Activated CD4-positive, alpha-beta T cell treated with anti-CD3 and anti-CD28 coated beads, Interleukin-2, amount 10 ng/mL, durations not matched to agents 7 days and 5 days (primary cell): ENCODE data around the gene MMAB. TPM values are rescaled to one million over a fixed set of nuclear protein-coding genes. Genes with fewer than 3 reads are reported as not detected.

Experiments used
- CTCF ChIA-PET: fragments of 350-600 bp; sonication (Branson Sonifier 250); formaldehyde crosslinking; loops from one replicate; lab custom pipeline; 2021; ENCODE audit warnings: antibody characterized with exemption; lab: Charles Lee
- POLR2A ChIA-PET: fragments of 350-600 bp; sonication (Branson Sonifier 250); formaldehyde crosslinking; loops from one replicate; lab custom pipeline; 2021; ENCODE audit warnings: antibody characterized with exemption; lab: Charles Lee
- DNase-seq: peaks from one replicate; pipeline ENCODE4 v3.0.0-alpha.2; 2020
- H3K27ac Mint-ChIP-seq: one replicate; pipeline ENCODE4 v1.8.0; 2021; ENCODE audit warnings: mild to moderate bottlenecking, moderate library complexity, mixed read lengths
- H3K27me3 Mint-ChIP-seq: one replicate; pipeline ENCODE4 v1.8.0; 2021; ENCODE audit warnings: mixed read lengths
- H3K36me3 Mint-ChIP-seq: one replicate; pipeline ENCODE4 v1.8.0; 2021; ENCODE audit warnings: low read depth, mixed read lengths
- H3K4me1 Mint-ChIP-seq: one replicate; pipeline ENCODE4 v1.8.0; 2021; ENCODE audit warnings: mixed read lengths
- H3K4me3 Mint-ChIP-seq: one replicate; pipeline ENCODE4 v1.8.0; 2021; ENCODE audit warnings: mild to moderate bottlenecking, moderate library complexity, mixed read lengths
- H3K9me3 Mint-ChIP-seq: one replicate; pipeline ENCODE4 v1.8.0; 2021; ENCODE audit warnings: mixed read lengths
- total RNA-seq, 2 experiments: library from RNA; stranded (reverse); gene quantifications; one replicate each; pipeline ENCODE4 v1.2.3, GENCODE V29; 2021

Gene MMAB
- 10 to 100 TPM; 21.4 to 25.7 TPM for total RNA-seq

DNA sequence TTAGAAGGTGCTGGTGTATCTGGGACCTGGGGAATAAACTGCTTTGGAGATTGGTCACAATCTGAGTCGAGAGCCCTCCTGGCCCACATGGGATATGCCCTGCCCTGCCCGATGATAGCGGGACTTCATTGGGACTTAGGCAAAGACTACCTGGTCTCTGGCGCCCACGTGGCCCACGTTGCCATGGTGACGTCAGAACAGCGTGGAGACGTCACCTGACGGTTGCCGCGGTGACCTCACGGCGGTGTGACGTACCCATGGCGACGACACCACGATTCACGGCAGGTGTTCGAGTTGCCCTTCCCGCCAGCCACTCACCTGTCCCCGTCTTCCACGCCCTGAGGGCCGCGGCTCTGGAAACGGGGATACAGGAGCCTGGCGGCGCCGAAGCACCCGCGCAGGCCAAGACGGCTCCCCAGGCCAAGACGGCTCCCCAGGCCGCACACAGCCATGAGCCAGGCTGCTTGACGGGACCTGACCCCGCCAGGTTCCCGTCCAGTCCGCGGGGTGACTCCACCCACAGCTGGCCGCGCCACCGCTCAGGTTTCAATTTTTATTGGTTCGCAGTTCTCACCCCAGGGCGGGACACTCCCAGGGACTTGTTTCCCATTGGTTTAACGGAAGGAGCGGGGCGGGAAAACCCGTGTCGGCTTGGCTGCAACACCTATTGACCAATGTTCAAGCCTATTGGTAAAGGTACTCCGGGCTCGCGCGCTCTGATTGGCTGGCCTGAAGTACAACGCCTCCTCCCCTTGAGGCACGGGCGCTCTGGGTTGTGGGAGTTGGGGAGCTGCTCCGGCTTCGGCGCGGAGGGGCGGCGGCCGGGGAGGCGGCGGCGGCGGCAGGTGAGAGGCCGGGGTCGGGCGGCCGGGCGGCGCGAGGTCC lies at the start of gene MMAB, which contains the start of gene MVK:
Gene MMAB, minus strand, starts transcription at position 476 of the 885 bp plus-strand sequence. Its CDS starts 24 bp downstream, at position 452.
Gene MVK, plus strand, starts transcription at position 766 of the 885 bp plus-strand sequence. CDS start 1,029 bp downstream, outside the sequence.
- peaks cover 30% of the 10 kb centered on the region for H3K4me1 Mint-ChIP-seq
- POLR2A ChIA-PET, result no interaction called here
- CTCF ChIA-PET, result interaction anchor here (1.0 to 2.0 kb wide), 6 partner anchors 9 to 82 kb away, joined by 3 to 4 read pairs (median 4); no protein-coding TSS in a partner anchor
- H3K4me3 Mint-ChIP-seq, result peak within 1 kb of the TSS; percentile 92
- H3K27ac Mint-ChIP-seq, result peak within 1 kb of the TSS; percentile 95
- DNase-seq, result peak; percentile 100
- H3K27me3 Mint-ChIP-seq, result no peaks in the 10 kb centered on the region
- H3K36me3 Mint-ChIP-seq, result peaks cover 9% of the 10 kb centered on the region
- no peaks in the 10 kb centered on the region for H3K9me3 Mint-ChIP-seq

DNA sequence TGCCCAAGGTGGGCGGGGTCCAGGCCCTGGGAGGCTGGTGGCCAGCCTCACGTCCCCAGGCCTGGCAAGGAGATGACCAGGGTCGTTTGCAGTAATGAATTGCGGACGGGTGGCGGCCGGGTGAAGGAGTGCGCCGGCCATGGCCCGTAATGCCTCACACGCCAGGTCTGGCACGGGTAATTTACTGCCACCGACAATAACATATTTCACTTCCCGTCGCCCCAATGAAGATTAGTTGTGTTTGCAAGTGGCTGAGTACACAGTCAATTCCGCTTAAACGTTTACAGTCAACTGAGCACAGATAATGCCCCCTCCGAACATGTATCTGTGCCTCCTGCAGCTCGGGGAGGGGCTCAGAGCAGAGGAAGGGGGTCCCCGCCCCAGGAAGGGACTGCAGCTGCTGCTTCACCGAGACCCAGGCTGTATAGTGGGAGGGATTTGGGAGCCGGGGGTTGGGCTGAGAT lies 48.6 kb upstream of the MMAB start:
- Mint-ChIP-seq H3K27me3 (peaks cover 26% of the 10 kb centered on the region), H3K4me3 (no peak overlapping the region), H3K36me3 (no peaks in the 10 kb centered on the region), H3K27ac (no peak overlapping the region), H3K4me1 (no peaks in the 10 kb centered on the region), H3K9me3 (no peaks in the 10 kb centered on the region)
- ChIA-PET POLR2A (no interaction called here), CTCF (no interaction called here)
- no peak for DNase-seq

DNA sequence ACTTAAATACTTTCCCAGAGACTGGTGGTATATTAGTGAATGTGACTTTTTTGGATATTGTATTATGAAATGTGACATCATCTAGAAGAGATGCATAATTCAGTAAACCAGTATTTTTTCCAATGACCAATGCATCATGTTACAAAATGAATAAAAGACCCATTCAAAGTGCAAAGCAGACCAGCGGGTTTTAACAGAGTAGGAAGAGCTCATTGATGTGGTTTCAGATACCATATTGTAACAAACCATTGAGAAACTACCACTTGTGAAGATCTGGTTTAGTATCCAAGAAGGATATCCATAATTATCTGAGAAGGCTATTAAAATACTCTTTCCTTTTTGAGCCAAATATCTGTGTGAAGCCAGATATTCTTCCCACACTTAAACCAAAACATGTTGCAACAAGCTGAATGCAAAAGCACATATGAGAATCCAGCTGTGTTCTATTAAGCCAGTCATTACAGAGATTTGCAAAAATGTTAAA lies 47.9 kb upstream of the MMAB start:
- Mint-ChIP-seq H3K36me3 (no peaks in the 10 kb centered on the region), H3K4me1 (no peaks in the 10 kb centered on the region), H3K27me3 (peaks cover 28% of the 10 kb centered on the region), H3K9me3 (no peaks in the 10 kb centered on the region), H3K4me3 (no peak overlapping the region), H3K27ac (no peak overlapping the region)
- no peak for DNase-seq
- ChIA-PET CTCF (no interaction called here), POLR2A (no interaction called here)

DNA sequence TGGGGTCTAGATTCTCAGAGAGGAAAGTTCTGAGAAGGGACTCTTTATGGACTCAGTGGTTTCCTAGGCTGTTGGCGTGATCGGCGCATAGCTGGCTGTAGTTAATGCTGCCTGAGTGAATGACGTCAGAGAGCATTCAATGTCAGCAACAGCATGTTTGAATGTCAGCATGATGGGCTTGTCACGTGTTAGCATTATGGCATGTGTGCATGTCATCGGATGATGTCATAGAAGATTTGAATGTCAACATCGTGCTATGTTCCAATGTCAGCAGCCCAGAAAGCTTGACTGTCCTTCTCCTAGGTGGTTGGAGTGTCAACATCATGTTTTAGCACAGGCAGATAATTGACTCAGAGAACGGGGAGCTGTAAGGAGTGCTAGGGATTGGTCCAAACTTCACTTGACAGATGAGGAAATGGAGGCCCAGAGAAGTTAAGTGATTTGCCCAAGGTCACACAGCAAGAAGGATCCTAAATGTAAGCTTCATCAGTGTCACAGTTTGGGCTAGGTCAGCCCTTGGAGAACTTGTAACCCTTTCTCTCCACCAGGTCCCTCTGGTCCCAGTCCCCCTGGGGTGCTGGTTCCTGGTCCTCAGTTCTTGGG lies 45.8 kb upstream of the MMAB start:
- CTCF ChIA-PET, result no interaction called here
- no peaks in the 10 kb centered on the region for H3K9me3 Mint-ChIP-seq
- no peaks in the 10 kb centered on the region for H3K36me3 Mint-ChIP-seq
- peaks cover 33% of the 10 kb centered on the region for H3K27me3 Mint-ChIP-seq
- H3K27ac Mint-ChIP-seq, result no peak overlapping the region
- POLR2A ChIA-PET, result no interaction called here
- no peaks in the 10 kb centered on the region for H3K4me1 Mint-ChIP-seq
- H3K4me3 Mint-ChIP-seq, result no peak overlapping the region
- no peak for DNase-seq

DNA sequence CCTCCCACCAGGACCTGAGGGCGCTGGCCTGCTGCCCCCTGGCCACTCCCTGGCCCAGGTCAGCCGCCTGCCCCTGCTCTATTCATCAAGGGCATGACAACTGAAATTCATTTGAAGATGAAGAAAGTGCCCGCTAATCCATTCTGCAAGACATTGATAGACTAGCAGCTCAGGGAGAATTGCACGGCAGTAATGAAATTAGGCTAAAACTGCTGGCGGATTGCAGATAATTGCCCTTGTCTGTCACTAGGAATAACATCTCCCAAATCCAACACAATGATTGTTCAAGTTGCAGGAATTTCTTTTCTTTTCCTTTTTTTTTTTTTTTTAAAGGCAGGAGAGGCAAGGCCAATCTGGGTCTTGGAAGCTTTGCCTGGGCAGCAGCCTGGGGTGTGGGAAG lies 44.8 kb upstream of the MMAB start:
- Mint-ChIP-seq H3K9me3 (no peaks in the 10 kb centered on the region), H3K36me3 (no peaks in the 10 kb centered on the region), H3K27ac (no peak overlapping the region), H3K4me1 (no peaks in the 10 kb centered on the region), H3K4me3 (no peak overlapping the region), H3K27me3 (peaks cover 36% of the 10 kb centered on the region)
- ChIA-PET POLR2A (no interaction called here), CTCF (no interaction called here)
- DNase-seq, result no peak

DNA sequence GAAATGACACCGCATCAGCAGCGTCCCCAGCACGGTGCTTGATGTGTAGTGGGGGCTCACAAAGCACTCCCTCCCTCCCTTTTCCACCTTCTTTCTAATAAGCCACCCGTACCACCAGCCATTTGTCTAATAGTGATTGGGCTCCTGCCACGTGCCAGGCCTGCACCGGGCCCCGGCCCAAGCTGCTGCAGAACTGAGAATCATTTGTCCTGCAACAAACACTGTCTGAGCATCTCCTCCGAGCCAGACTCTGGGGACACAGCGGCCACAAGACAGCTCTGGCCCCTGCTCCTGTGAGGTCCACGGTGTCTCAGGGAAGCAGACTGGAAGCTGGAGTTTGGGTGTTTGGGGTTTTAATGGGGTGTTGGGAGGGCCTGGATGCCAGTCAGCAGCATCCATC lies 44.2 kb upstream of the MMAB start:
- no peaks in the 10 kb centered on the region for H3K36me3 Mint-ChIP-seq
- CTCF ChIA-PET, result interaction anchor here (1.2 kb wide), 1 partner anchor 20 kb away, joined by 4 read pairs; no protein-coding TSS in a partner anchor
- no peak overlapping the region for H3K4me3 Mint-ChIP-seq
- POLR2A ChIA-PET, result no interaction called here
- H3K9me3 Mint-ChIP-seq, result no peaks in the 10 kb centered on the region
- H3K27me3 Mint-ChIP-seq, result peaks cover 34% of the 10 kb centered on the region
- H3K4me1 Mint-ChIP-seq, result no peaks in the 10 kb centered on the region
- no peak for DNase-seq
- H3K27ac Mint-ChIP-seq, result no peak overlapping the region

DNA sequence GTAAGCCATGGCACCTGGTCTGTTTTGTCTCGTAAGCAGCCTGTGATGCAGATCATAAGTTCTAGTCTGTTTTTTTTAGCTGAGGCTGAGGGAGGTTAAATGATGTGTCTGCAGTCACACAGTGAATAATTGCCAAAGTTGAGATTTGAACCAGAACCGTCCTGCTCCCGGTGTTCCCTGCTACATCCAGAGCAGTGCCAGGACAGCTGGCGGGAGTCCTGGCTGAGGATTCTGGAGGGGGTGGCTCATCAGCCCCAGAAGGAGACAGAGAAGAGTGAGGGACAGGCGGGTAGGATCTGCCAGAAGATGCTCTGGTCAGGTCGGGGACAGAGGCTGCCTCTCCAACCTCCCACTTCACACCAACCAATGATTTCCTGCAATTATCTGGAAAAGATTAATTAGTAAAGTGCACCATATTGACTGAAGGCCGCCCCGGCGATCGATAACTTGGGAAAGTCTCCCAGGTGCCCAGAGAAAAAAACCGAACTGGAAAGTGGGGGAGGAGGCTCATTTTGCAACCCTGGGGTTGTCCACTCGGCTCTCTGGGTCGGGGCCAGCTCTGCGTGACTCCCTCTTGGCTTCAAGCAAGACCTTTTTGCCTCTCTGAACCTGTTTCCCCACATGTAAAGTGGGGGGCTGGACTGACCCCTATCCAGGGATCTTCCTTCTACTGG lies 42.4 kb upstream of the MMAB start:
- Mint-ChIP-seq H3K9me3 (no peaks in the 10 kb centered on the region), H3K27ac (no peak overlapping the region), H3K36me3 (no peaks in the 10 kb centered on the region), H3K27me3 (peaks cover 22% of the 10 kb centered on the region), H3K4me3 (no peak overlapping the region), H3K4me1 (no peaks in the 10 kb centered on the region)
- POLR2A ChIA-PET, result no interaction called here
- CTCF ChIA-PET, result no interaction called here
- DNase-seq, result no peak

DNA sequence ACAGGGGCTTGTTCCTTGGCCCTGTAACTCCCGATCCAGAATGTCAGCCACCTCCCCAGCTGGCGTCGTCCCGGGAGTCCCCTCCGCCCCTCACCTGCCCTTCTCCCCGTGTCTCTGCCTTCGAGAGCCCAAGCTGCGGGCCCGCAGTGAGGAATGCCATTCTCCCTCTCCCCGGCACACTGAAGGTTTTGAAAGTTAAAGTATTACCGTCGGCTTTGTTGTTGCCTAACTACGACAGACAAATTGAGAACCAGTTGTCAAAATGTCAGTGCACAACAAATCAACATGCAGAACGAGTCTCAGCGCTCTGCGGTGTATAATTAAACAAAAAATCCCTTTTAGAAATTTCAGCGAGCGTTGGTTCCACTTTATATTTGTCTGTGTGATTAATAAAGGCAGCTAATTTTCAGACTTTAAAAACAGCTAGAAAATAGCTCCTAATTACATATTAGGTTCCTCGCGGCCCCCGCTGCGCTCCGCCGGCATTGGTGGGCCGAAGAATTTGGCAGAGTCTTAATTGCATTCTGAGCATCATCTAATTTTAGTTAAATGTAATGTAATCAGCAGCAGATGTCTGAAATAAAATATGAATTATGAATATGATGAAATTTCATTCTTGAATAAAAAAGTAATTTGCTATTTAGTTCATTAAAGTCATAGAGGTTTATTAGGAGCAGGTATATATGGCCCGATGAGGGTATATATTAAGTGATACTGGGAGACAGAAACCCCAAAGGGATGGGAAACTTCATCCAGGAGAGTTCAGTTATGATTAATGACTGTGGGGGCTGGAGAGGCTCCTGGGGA lies 40.5 kb upstream of the MMAB start:
- CTCF ChIA-PET, result no interaction called here
- no peaks in the 10 kb centered on the region for H3K36me3 Mint-ChIP-seq
- H3K27ac Mint-ChIP-seq, result no peak overlapping the region
- DNase-seq, result no peak
- H3K9me3 Mint-ChIP-seq, result no peaks in the 10 kb centered on the region
- peaks cover 20% of the 10 kb centered on the region for H3K27me3 Mint-ChIP-seq
- no peak overlapping the region for H3K4me3 Mint-ChIP-seq
- no peaks in the 10 kb centered on the region for H3K4me1 Mint-ChIP-seq
- POLR2A ChIA-PET, result interaction anchor here (0.6 kb wide), 1 partner anchor 29 kb away, joined by 3 read pairs; no protein-coding TSS in a partner anchor

DNA sequence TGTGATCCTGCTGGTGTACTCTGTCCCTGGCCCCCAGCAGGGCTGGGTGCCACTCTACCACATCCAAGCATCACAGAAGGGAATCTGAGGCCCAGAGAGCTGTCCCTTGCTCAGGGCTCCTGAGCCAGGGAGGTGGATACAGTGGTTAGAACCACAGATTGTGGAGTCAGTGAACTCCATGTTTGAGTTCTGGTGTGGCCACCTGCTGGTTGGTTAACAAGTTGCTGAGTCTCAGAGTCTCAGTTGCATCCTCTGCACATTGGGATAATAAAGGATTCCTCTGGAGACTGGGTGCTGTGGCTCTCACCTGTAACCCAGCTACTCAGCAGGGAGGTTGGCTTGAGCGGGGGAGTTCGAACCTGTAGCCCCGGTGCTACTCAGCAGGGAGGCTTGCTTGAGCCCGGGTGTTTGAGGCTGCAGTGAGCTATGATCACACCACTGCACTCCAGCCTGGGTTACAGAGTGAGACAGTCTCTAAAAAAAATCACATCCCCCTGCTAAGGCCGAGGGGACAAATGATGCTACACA lies 39.7 kb upstream of the MMAB start:
- H3K27ac Mint-ChIP-seq, result no peak overlapping the region
- H3K4me1 Mint-ChIP-seq, result no peaks in the 10 kb centered on the region
- CTCF ChIA-PET, result no interaction called here
- no peak for DNase-seq
- no peak overlapping the region for H3K4me3 Mint-ChIP-seq
- no peaks in the 10 kb centered on the region for H3K9me3 Mint-ChIP-seq
- H3K27me3 Mint-ChIP-seq, result peaks cover 21% of the 10 kb centered on the region
- H3K36me3 Mint-ChIP-seq, result no peaks in the 10 kb centered on the region
- POLR2A ChIA-PET, result interaction anchor here (0.6 kb wide), 1 partner anchor 28 kb away, joined by 3 read pairs; no protein-coding TSS in a partner anchor

DNA sequence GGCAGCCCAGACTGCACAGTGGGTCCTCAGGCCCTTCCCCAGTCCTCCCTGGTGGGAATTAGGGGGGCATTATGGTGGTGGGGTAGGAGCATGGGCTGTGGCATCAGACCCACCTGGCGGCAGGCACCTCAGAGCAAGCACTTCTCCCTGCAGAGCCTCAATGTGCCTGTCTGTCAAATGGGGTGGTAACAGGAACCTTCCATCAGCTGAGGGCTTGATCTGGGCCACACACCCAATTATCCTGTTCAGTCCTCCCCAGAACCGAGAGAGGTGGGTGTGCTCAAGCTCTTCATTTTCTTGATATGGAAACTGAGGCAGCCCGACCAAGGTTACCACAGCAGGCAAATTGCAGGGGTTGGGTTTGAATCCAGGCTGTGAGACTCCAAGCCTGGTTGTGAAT lies 38.7 kb upstream of the MMAB start:
- Mint-ChIP-seq H3K36me3 (no peaks in the 10 kb centered on the region), H3K9me3 (no peaks in the 10 kb centered on the region), H3K27me3 (peaks cover 27% of the 10 kb centered on the region), H3K4me3 (no peak overlapping the region), H3K4me1 (no peaks in the 10 kb centered on the region), H3K27ac (no peak overlapping the region)
- CTCF ChIA-PET, result no interaction called here
- POLR2A ChIA-PET, result no interaction called here
- DNase-seq, result no peak

DNA sequence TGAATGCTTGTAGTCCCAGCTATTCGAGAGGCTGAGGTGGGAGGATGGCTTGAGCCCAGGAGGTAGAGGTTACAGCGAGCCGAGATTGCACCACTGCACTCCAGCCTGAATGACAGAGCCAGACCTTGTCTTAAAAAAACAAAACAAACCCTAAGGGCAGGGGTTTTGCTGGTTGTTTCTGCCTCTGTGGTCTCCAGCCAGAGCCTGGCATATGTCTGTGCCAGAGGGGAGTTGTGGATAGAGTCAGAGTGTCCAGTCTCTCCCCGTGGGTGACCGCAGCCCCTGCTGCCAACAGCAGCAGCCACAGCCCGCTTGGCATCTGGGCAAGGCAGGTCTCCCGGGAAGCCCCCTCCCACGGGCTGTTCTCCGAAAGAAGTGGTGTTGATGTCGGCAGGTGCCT lies 37.9 kb upstream of the MMAB start:
- Mint-ChIP-seq H3K4me1 (no peaks in the 10 kb centered on the region), H3K9me3 (no peaks in the 10 kb centered on the region), H3K36me3 (no peaks in the 10 kb centered on the region), H3K27ac (no peak overlapping the region), H3K4me3 (no peak overlapping the region), H3K27me3 (peaks cover 25% of the 10 kb centered on the region)
- DNase-seq, result no peak
- POLR2A ChIA-PET, result no interaction called here
- CTCF ChIA-PET, result no interaction called here

DNA sequence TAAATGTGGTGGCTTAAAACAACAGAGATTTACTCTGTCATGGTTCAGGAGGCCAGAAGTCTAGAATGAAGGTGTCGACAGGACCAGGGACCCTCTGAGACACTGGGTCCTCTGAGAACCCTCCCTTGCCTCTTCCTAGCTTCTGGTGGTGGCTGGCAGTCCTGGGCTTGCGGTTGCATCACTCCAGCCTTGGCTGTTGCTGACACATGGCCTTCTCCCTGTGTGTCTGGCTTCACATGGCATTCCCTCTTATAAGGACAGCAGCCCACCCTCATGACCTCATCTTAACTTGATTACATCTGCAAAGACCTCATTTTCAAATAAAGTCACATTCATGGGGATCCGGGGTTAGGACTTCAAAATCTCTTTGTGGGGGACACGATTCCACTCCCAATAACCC lies 37.2 kb upstream of the MMAB start:
- CTCF ChIA-PET, result no interaction called here
- DNase-seq, result no peak
- Mint-ChIP-seq H3K4me3 (no peak overlapping the region), H3K9me3 (no peaks in the 10 kb centered on the region), H3K27me3 (peaks cover 23% of the 10 kb centered on the region), H3K4me1 (no peaks in the 10 kb centered on the region), H3K36me3 (no peaks in the 10 kb centered on the region), H3K27ac (no peak overlapping the region)
- POLR2A ChIA-PET, result no interaction called here
